Measurements from ENCODE around the gene CSMD2.
A peak's percentile ranks its signal among the peaks of the same experiment; 100 is the strongest.

The CSMD2 gene

GRCh38 chr1:34176830-34177603 lies 12.0 kb upstream of the CSMD2 start, which contains the start of gene C1orf94:
TSS of gene C1orf94 (plus strand) at chr1:34176907. CDS start at chr1:34177790, 883 bp downstream.
- Histone ChIP-seq H3K27ac (ENCODE audit: low read length) (no peak within 1 kb of the TSS), H3K4me1 (ENCODE audit: control insufficient read depth in 1 of 2, insufficient read depth in 2 of 2, low read length in 2 of 2) (peaks cover 0 to 6% of the 10 kb centered on the region in 2 donors), H3K4me3 (ENCODE audit: low read depth in 1 of 2, low read length in 2 of 2) (no peak within 1 kb of the TSS), H3K9me3 (ENCODE audit: control insufficient read depth in 1 of 2, low read length in 2 of 2) (no peaks in the 10 kb centered on the region), H3K27me3 (ENCODE audit: low read depth, low read length) (peaks cover 17% of the 10 kb centered on the region), H3K36me3 (ENCODE audit: control insufficient read depth in 1 of 2, insufficient read depth in 2 of 2, low read length in 2 of 2) (no peaks in the 10 kb centered on the region)

- H3K9me3 ChIP-seq (ENCODE audit: control insufficient read depth in 1 of 2, low read length in 2 of 2): no peaks in the 10 kb centered on the region
- no peaks in the 10 kb centered on the region for H3K36me3 ChIP-seq (ENCODE audit: control insufficient read depth in 1 of 2, insufficient read depth in 2 of 2, low read length in 2 of 2)
- no peak overlapping the region for H3K27ac ChIP-seq (ENCODE audit: low read length)
- H3K4me1 ChIP-seq (ENCODE audit: control insufficient read depth in 1 of 2, insufficient read depth in 2 of 2, low read length in 2 of 2): peaks cover 0 to 6% of the 10 kb centered on the region in 2 donors
- no peak overlapping the region for H3K4me3 ChIP-seq (ENCODE audit: low read depth in 1 of 2, low read length in 2 of 2)
- H3K27me3 ChIP-seq (ENCODE audit: low read depth, low read length): peaks cover 17% of the 10 kb centered on the region
These were observed 10.7 kb upstream of the CSMD2 start for GRCh38 chr1:34175744-34176143.

GRCh38 chr1:34167389-34167788 lies 2.4 kb upstream of the CSMD2 start:
- peaks cover 30% of the 10 kb centered on the region for H3K27me3 ChIP-seq (ENCODE audit: low read depth, low read length)
- H3K4me3 ChIP-seq (ENCODE audit: low read depth in 1 of 2, low read length in 2 of 2): no peak overlapping the region
- no peaks in the 10 kb centered on the region for H3K36me3 ChIP-seq (ENCODE audit: control insufficient read depth in 1 of 2, insufficient read depth in 2 of 2, low read length in 2 of 2)
- no peak overlapping the region for H3K27ac ChIP-seq (ENCODE audit: low read length)
- H3K4me1 ChIP-seq (ENCODE audit: control insufficient read depth in 1 of 2, insufficient read depth in 2 of 2, low read length in 2 of 2): peaks cover 0 to 40% of the 10 kb centered on the region in 2 donors
- H3K9me3 ChIP-seq (ENCODE audit: control insufficient read depth in 1 of 2, low read length in 2 of 2): no peaks in the 10 kb centered on the region

- Histone ChIP-seq H3K9me3 (ENCODE audit: control insufficient read depth in 1 of 2, low read length in 2 of 2) (no peaks in the 10 kb centered on the region), H3K4me1 (ENCODE audit: control insufficient read depth in 1 of 2, insufficient read depth in 2 of 2, low read length in 2 of 2) (peaks cover 0 to 40% of the 10 kb centered on the region in 2 donors), H3K36me3 (ENCODE audit: control insufficient read depth in 1 of 2, insufficient read depth in 2 of 2, low read length in 2 of 2) (no peaks in the 10 kb centered on the region), H3K4me3 (ENCODE audit: low read depth in 1 of 2, low read length in 2 of 2) (peak overlapping the region in 1 of 2 donors; percentile 36), H3K27ac (ENCODE audit: low read length) (no peak overlapping the region), H3K27me3 (ENCODE audit: low read depth, low read length) (peaks cover 30% of the 10 kb centered on the region)
These were observed 1.8 kb upstream of the CSMD2 start for GRCh38 chr1:34166625-34167361.

- H3K4me1 ChIP-seq (ENCODE audit: control insufficient read depth in 1 of 2, insufficient read depth in 2 of 2, low read length in 2 of 2): peaks cover 0 to 40% of the 10 kb centered on the region in 2 donors
- H3K4me3 ChIP-seq (ENCODE audit: low read depth in 1 of 2, low read length in 2 of 2): peak overlapping the region in 1 of 2 donors; percentile 36
- peaks cover 30% of the 10 kb centered on the region for H3K27me3 ChIP-seq (ENCODE audit: low read depth, low read length)
- no peaks in the 10 kb centered on the region for H3K36me3 ChIP-seq (ENCODE audit: control insufficient read depth in 1 of 2, insufficient read depth in 2 of 2, low read length in 2 of 2)
- no peak overlapping the region for H3K27ac ChIP-seq (ENCODE audit: low read length)
- H3K9me3 ChIP-seq (ENCODE audit: control insufficient read depth in 1 of 2, low read length in 2 of 2): no peaks in the 10 kb centered on the region
These were observed 1.2 kb upstream of the CSMD2 start for GRCh38 chr1:34166191-34166624.

GRCh38 chr1:34165422-34165921 lies 442 bp upstream of the CSMD2 start:
- H3K9me3 ChIP-seq (ENCODE audit: control insufficient read depth in 1 of 2, low read length in 2 of 2): no peaks in the 10 kb centered on the region
- H3K27ac ChIP-seq (ENCODE audit: low read length): no peak overlapping the region
- H3K36me3 ChIP-seq (ENCODE audit: control insufficient read depth in 1 of 2, insufficient read depth in 2 of 2, low read length in 2 of 2): no peaks in the 10 kb centered on the region
- peaks cover 0 to 40% of the 10 kb centered on the region in 2 donors for H3K4me1 ChIP-seq (ENCODE audit: control insufficient read depth in 1 of 2, insufficient read depth in 2 of 2, low read length in 2 of 2)
- peaks cover 30% of the 10 kb centered on the region for H3K27me3 ChIP-seq (ENCODE audit: low read depth, low read length)
- H3K4me3 ChIP-seq (ENCODE audit: low read depth in 1 of 2, low read length in 2 of 2): peak overlapping the region; percentile 30 to 71

- Histone ChIP-seq H3K27me3 (ENCODE audit: low read depth, low read length) (peaks cover 30% of the 10 kb centered on the region), H3K9me3 (ENCODE audit: control insufficient read depth in 1 of 2, low read length in 2 of 2) (no peaks in the 10 kb centered on the region), H3K36me3 (ENCODE audit: control insufficient read depth in 1 of 2, insufficient read depth in 2 of 2, low read length in 2 of 2) (no peaks in the 10 kb centered on the region), H3K4me1 (ENCODE audit: control insufficient read depth in 1 of 2, insufficient read depth in 2 of 2, low read length in 2 of 2) (peaks cover 0 to 40% of the 10 kb centered on the region in 2 donors), H3K4me3 (ENCODE audit: low read depth in 1 of 2, low read length in 2 of 2) (peak overlapping the region; percentile 43 to 71), H3K27ac (ENCODE audit: low read length) (no peak overlapping the region)
These were observed 968 bp downstream of the CSMD2 start for GRCh38 chr1:34163792-34164731.

- Histone ChIP-seq H3K4me1 (ENCODE audit: control insufficient read depth in 1 of 2, insufficient read depth in 2 of 2, low read length in 2 of 2) (peaks cover 0 to 40% of the 10 kb centered on the region in 2 donors), H3K9me3 (ENCODE audit: control insufficient read depth in 1 of 2, low read length in 2 of 2) (no peaks in the 10 kb centered on the region), H3K4me3 (ENCODE audit: low read depth in 1 of 2, low read length in 2 of 2) (peak overlapping the region; percentile 43 to 71), H3K36me3 (ENCODE audit: control insufficient read depth in 1 of 2, insufficient read depth in 2 of 2, low read length in 2 of 2) (no peaks in the 10 kb centered on the region), H3K27ac (ENCODE audit: low read length) (no peak overlapping the region), H3K27me3 (ENCODE audit: low read depth, low read length) (peaks cover 30% of the 10 kb centered on the region)
These were observed 1.9 kb downstream of the CSMD2 start for GRCh38 chr1:34162852-34163766.

GRCh38 chr1:34156739-34157138 lies 8.3 kb downstream of the CSMD2 start:
- Histone ChIP-seq H3K4me3 (ENCODE audit: low read depth in 1 of 2, low read length in 2 of 2) (no peak overlapping the region), H3K9me3 (ENCODE audit: control insufficient read depth in 1 of 2, low read length in 2 of 2) (no peaks in the 10 kb centered on the region), H3K27me3 (ENCODE audit: low read depth, low read length) (no peaks in the 10 kb centered on the region), H3K27ac (ENCODE audit: low read length) (no peak overlapping the region), H3K36me3 (ENCODE audit: control insufficient read depth in 1 of 2, insufficient read depth in 2 of 2, low read length in 2 of 2) (no peaks in the 10 kb centered on the region), H3K4me1 (ENCODE audit: control insufficient read depth in 1 of 2, insufficient read depth in 2 of 2, low read length in 2 of 2) (no peaks in the 10 kb centered on the region)

GRCh38 chr1:34155860-34156259 lies 9.2 kb downstream of the CSMD2 start:
- Histone ChIP-seq H3K36me3 (ENCODE audit: control insufficient read depth in 1 of 2, insufficient read depth in 2 of 2, low read length in 2 of 2) (no peaks in the 10 kb centered on the region), H3K9me3 (ENCODE audit: control insufficient read depth in 1 of 2, low read length in 2 of 2) (no peaks in the 10 kb centered on the region), H3K27ac (ENCODE audit: low read length) (no peak overlapping the region), H3K4me3 (ENCODE audit: low read depth in 1 of 2, low read length in 2 of 2) (no peak overlapping the region), H3K4me1 (ENCODE audit: control insufficient read depth in 1 of 2, insufficient read depth in 2 of 2, low read length in 2 of 2) (no peaks in the 10 kb centered on the region), H3K27me3 (ENCODE audit: low read depth, low read length) (no peaks in the 10 kb centered on the region)

Data from muscle layer of duodenum (tissue), 2 donors.